EH (cell line): ENCODE measurements around the gene SDF2.
"Not testable (repeated sequence)": the region's sequence is repeated elsewhere in the genome, so short reads cannot be mapped to it uniquely, and the experiment has no call there.

Experiments
- DNase-seq: peaks from one replicate; pipeline ENCODE4 v3.0.0-alpha.2; 2015; ENCODE audit warnings: low read depth

The SDF2 gene

GRCh38 chr17:28626818-28627217, 34.9 kb downstream of the SDF2 start:
- no peak for DNase-seq

GRCh38 chr17:28624148-28624547, 37.6 kb downstream of the SDF2 start:
- DNase-seq = no peak

- no peak for DNase-seq
These were observed 38.0 kb downstream of the SDF2 start for GRCh38 chr17:28623696-28624095.

GRCh38 chr17:28622186-28622585, 39.5 kb downstream of the SDF2 start:
- DNase-seq = no peak

- no peak for DNase-seq
These were observed 41.7 kb downstream of the SDF2 start for GRCh38 chr17:28620010-28620409.

- no peak for DNase-seq
These were observed 43.2 kb downstream of the SDF2 start for GRCh38 chr17:28618464-28618863.

- no peak for DNase-seq
These were observed 45.4 kb downstream of the SDF2 start for GRCh38 chr17:28616281-28616680.

GRCh38 chr17:28615260-28615940, 46.3 kb downstream of the SDF2 start:
- no peak for DNase-seq

GRCh38 chr17:28613931-28614381, 47.8 kb downstream of the SDF2 start, which contains the start of gene RSKR:
Gene RSKR, minus strand, starts transcription at chr17:28614185. Its CDS starts 24 bp downstream, at chr17:28614161.
- DNase-seq = peak; percentile 5

- DNase-seq = peak; percentile 43
These were observed 48.5 kb downstream of the SDF2 start for GRCh38 chr17:28612936-28613872.

GRCh38 chr17:28612531-28612930, 49.2 kb downstream of the SDF2 start:
- DNase-seq = no peak

- DNase-seq = no peak
These were observed 51.3 kb downstream of the SDF2 start for GRCh38 chr17:28610376-28610775.

GRCh38 chr17:28604031-28604430, 57.7 kb downstream of the SDF2 start:
- DNase-seq = not testable (repeated sequence)

- peak; percentile 92 for DNase-seq
These were observed 62.2 kb downstream of the SDF2 start for GRCh38 chr17:28599311-28600184.

- DNase-seq = peak; percentile 94
These were observed 62.9 kb downstream of the SDF2 start, which contains the start of gene SPAG5 for GRCh38 chr17:28598799-28599310. Gene SPAG5, minus strand, starts transcription at chr17:28599025. Its CDS starts 79 bp downstream, at chr17:28598946.

GRCh38 chr17:28598389-28598788, 63.3 kb downstream of the SDF2 start:
- DNase-seq = no peak
